GM12865 (cell line): ENCODE data around the gene ANKAR.

Source experiments
- DNase-seq: peaks from one replicate; pipeline ENCODE4 v3.0.0; 2010; ENCODE audit warnings: low read depth
- H3K4me3 ChIP-seq: 2 replicates; pipeline ENCODE4 v1.5.1; 2011; ENCODE audit warnings: mild to moderate bottlenecking, low read depth, low read length, control low read depth
- TF ChIP-seq, protein P1 (sequence below): IDR thresholded peaks from 2 replicates; pipeline ENCODE4 v1.5.1; 2011; ENCODE audit warnings: low read length, control low read depth, low read depth, inconsistent platforms; ENCODE audit not compliant: insufficient read depth; ENCODE audit errors: missing control alignments

The ANKAR gene

DNA sequence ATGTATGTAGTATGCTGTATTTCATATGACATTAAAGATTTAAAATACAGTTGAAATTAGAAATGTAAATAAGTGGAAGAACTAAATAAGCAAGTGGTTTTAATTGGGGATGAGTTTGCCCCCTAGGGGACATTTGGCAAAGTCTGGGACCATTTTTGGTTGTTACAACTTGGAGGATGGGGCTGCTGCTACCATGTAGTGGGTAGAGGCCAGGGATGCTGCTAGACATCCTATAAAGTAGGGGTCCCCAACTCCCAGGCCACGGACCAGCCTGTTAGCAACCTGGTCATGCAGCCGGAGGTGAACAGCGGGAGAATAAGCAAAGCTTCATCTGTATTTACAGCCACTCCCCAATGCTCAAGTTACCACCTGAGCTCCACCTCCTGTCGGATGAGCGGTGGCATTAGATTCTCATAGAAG lies 41.1 kb upstream of the ANKAR start:
- peak; percentile 12 for DNase-seq
- TF ChIP-seq, protein P1, sequence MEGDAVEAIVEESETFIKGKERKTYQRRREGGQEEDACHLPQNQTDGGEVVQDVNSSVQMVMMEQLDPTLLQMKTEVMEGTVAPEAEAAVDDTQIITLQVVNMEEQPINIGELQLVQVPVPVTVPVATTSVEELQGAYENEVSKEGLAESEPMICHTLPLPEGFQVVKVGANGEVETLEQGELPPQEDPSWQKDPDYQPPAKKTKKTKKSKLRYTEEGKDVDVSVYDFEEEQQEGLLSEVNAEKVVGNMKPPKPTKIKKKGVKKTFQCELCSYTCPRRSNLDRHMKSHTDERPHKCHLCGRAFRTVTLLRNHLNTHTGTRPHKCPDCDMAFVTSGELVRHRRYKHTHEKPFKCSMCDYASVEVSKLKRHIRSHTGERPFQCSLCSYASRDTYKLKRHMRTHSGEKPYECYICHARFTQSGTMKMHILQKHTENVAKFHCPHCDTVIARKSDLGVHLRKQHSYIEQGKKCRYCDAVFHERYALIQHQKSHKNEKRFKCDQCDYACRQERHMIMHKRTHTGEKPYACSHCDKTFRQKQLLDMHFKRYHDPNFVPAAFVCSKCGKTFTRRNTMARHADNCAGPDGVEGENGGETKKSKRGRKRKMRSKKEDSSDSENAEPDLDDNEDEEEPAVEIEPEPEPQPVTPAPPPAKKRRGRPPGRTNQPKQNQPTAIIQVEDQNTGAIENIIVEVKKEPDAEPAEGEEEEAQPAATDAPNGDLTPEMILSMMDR = peak; percentile 40
- H3K4me3 ChIP-seq = no peak overlapping the region

- DNase-seq = no peak
- TF ChIP-seq, protein P1 = no peak
- H3K4me3 ChIP-seq = no peak overlapping the region
Observed at GRCh38 chr2:189635353-189635752, 39.1 kb upstream of the ANKAR start.

DNA sequence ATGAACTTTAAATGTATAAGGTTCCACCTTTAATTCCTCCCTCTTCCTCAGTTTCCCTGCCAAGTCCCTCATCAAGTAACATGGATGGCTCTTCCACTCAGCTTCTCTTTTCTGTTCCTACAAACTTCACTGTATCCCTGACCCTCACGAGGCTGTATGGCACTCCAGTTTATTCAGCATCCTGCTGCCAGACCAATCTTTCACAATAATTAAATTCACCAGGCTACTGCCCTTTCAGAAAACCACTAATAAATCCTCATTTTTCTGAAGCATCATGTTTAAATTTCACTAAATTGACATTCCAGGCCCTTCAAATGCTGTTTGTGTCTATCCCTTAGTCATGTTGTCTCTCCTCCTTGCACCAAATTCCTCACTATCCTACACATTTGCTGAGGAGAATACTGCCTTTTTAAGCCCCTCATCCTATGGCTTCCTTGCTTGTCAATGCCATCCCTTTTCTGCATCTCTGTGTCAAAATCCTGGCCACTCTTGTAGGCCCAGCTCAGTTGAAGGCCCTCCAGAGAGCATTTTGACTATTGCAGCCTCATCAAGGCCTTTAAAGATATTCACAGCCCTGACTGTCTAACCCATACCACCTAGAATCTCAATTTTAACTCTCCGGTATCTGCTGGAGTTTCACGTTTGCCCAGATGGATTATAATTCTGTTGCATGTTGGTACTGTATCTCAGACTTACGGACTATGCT lies 36.0 kb upstream of the ANKAR start:
- no peak overlapping the region for H3K4me3 ChIP-seq
- TF ChIP-seq, protein P1 = no peak
- DNase-seq = no peak

DNA sequence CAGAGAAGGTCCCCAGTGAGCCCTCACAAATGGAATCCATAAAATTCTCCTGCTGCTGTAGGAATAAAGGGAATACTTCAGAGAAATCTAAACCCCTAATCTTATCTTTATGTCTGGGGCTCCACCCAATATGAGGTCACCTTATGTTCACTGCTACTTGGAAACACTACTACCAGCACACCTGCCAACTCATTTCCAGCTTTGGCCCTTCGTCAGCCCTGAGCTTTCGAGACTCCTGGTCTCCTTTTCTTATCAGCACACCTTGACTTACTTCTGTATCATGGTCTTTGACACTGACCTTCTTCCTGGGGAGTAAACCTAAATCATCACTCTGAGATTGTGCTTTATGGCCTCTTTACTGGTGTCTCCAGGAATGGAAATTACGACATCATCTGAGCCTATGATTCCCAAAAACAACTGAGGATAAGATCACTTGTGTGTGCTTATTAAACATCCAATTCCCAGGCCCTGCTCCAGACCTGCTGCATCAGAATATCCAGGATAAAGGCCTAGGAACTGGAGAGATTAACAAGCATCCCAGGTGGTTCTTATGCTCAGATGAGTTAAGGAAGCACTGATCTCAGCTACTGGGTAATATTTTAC lies 35.4 kb upstream of the ANKAR start:
- DNase-seq = no peak
- no peak overlapping the region for H3K4me3 ChIP-seq
- TF ChIP-seq, protein P1 = no peak

DNA sequence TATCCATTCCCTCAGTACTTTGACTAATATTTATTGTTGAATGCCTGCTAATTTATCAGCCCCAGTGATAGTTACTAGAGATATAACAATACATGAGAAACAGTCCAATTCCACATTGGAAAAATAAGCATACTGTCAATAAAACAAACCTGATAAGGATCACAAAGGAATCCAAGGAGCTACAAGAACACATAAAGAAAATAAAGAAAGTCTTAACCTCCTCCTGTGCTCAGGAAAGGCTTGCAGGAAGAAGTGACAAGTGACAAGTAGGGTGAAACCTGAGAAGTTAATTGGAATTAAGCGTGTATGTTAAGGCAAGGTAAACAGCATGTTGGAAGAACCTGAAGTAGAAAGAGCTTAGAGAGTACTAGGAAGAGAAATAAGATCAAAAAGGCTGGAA lies 33.5 kb upstream of the ANKAR start:
- TF ChIP-seq, protein P1 = no peak
- no peak overlapping the region for H3K4me3 ChIP-seq
- DNase-seq = no peak

DNA sequence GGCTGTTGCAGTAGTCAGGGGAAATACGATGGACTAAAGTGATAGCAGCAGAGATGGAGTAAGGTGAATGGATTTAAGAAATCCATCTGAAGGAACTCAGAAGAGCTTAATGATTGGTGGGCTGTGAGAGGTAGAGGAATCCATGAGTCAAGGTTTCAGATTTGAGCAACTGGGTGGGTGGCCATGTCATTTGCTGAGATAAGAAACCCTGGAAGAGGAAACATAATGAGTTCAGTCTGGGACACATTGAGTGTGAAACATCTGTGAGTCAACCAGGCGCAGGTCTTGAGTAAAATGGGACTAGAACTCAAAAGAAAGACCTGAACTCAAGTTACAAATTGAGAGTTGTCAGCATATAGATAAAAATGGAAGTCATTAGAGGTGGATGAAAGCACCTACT lies 32.9 kb upstream of the ANKAR start:
- TF ChIP-seq, protein P1 = no peak
- DNase-seq = no peak
- H3K4me3 ChIP-seq = no peak overlapping the region

- TF ChIP-seq, protein P1 = no peak
- DNase-seq = no peak
- H3K4me3 ChIP-seq = no peak overlapping the region
Observed at GRCh38 chr2:189646521-189646920, 27.9 kb upstream of the ANKAR start.
